HepG2 (cell line): ENCODE data around the gene SLN.

Experiments used
- REPIN1 ChIP-seq: sonication (generic); formaldehyde crosslinking; IDR thresholded peaks from 2 replicates; pipeline ENCODE4 v1.8.0; 2022; ENCODE audit warnings: missing genetic modification reagents, low read depth, mild to moderate bottlenecking, borderline replicate concordance
- SIX4 ChIP-seq: sonication (generic); formaldehyde crosslinking; IDR thresholded peaks from 2 replicates; pipeline ENCODE4 v1.4.0; 2020; ENCODE audit warnings: missing genetic modification reagents
- ZNF460 ChIP-seq: sonication (generic); formaldehyde crosslinking; IDR thresholded peaks from 2 replicates; pipeline ENCODE4 v1.5.1; 2020; ENCODE audit warnings: missing genetic modification reagents, mild to moderate bottlenecking, borderline replicate concordance

DNA sequence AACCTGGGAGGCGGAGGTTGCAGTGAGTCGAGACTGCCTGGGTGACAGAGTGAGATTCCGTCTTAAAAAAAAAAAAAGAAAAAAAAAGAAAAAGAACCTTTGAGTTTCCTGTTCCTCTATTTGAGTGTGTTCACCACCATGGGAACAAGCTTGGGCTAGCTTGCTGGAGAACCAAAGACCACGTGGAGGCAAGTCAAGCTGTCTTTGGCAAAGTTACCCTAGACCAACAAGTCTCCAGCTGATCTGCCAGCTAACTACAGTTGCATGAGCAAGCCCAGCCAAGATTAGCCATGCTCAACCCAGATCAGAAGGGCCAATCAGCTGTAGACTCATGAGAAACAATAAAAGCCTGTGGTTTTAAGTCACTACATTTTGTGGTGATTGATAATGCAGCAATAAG lies 29.7 kb downstream of the SLN start:
- TF ChIP-seq REPIN1 (CRISPR knock-in tag), result no peak
- no peak for TF ChIP-seq ZNF460 (CRISPR knock-in tag)
- TF ChIP-seq SIX4 (CRISPR knock-in tag), result no peak
